DMS79 (cell line): Measurements from ENCODE around the gene MATK.

Experiments used
- DNase-seq: peaks from one replicate; lab custom pipeline; 2025; lab: John Stamatoyannopoulos, UW

Gene MATK

GRCh38 chr19:3746371-3747056 is 39.7 kb downstream of the MATK start:
- no peak for DNase-seq

GRCh38 chr19:3745363-3746045 is 40.7 kb downstream of the MATK start:
- DNase-seq = no peak

GRCh38 chr19:3743486-3743885 is 42.7 kb downstream of the MATK start:
- DNase-seq = no peak

GRCh38 chr19:3740431-3740830 is 45.8 kb downstream of the MATK start:
- DNase-seq = no peak

GRCh38 chr19:3738477-3739220 is 47.5 kb downstream of the MATK start:
- no peak for DNase-seq

- DNase-seq = no peak
Observed at GRCh38 chr19:3737487-3738205, 48.5 kb downstream of the MATK start.

GRCh38 chr19:3736106-3736724 is 50.0 kb downstream of the MATK start:
- no peak for DNase-seq

GRCh38 chr19:3734310-3734600 is 51.9 kb downstream of the MATK start:
- DNase-seq = no peak

- DNase-seq = no peak
Observed at GRCh38 chr19:3733549-3734309, 52.5 kb downstream of the MATK start.

GRCh38 chr19:3732108-3732507 is 54.1 kb downstream of the MATK start:
- DNase-seq = no peak

GRCh38 chr19:3730457-3730958 is 55.7 kb downstream of the MATK start:
- no peak for DNase-seq
